Neural progenitor cell (in vitro differentiated cells): ENCODE data around the gene TEKTIP1. TPM values are rescaled to one million over a fixed set of nuclear protein-coding genes. Genes with fewer than 3 reads are reported as not detected.

ENCODE experiments used
- DNase-seq: peaks from one replicate; pipeline ENCODE4 v3.0.0-alpha.2; 2016; ENCODE audit warnings: low spot score
- H2AFZ ChIP-seq: fragments of 200-600 bp; sonication (generic); replicated peaks from 2 replicates; pipeline ENCODE4 v1.6.1; 2016; ENCODE audit warnings: antibody characterized with exemption
- H3F3A ChIP-seq: fragments of 200-600 bp; sonication (generic); 2 replicates; pipeline ENCODE4 v1.6.1; 2016; ENCODE audit warnings: antibody characterized with exemption, low read depth
- H3K27ac ChIP-seq: fragments of 200-600 bp; sonication (generic); 2 replicates; pipeline ENCODE4 v1.5.1; 2016; ENCODE audit warnings: mild to moderate bottlenecking
- H3K27me3 ChIP-seq: fragments of 200-600 bp; sonication (generic); 2 replicates; pipeline ENCODE4 v1.6.1; 2016; ENCODE audit warnings: mild to moderate bottlenecking, moderate library complexity
- H3K36me3 ChIP-seq: fragments of 200-600 bp; sonication (generic); 2 replicates; pipeline ENCODE4 v1.5.1; 2016
- H3K4me1 ChIP-seq: fragments of 200-600 bp; sonication (generic); 2 replicates; pipeline ENCODE4 v1.6.1; 2016; ENCODE audit warnings: mixed run types
- H3K4me2 ChIP-seq: fragments of 200-600 bp; sonication (generic); 2 replicates; pipeline ENCODE4 v1.6.1; 2016
- H3K4me3 ChIP-seq: fragments of 200-600 bp; sonication (generic); 2 replicates; pipeline ENCODE4 v1.5.1; 2016
- H3K79me2 ChIP-seq: fragments of 200-600 bp; sonication (generic); 2 replicates; pipeline ENCODE4 v1.6.1; 2016; ENCODE audit warnings: low read depth
- H3K9ac ChIP-seq: fragments of 200-600 bp; sonication (generic); 2 replicates; pipeline ENCODE4 v1.6.1; 2016
- H3K9me3 ChIP-seq: fragments of 200-600 bp; sonication (generic); 2 replicates; pipeline ENCODE4 v1.5.1; 2016; ENCODE audit warnings: low read depth
- H4K20me1 ChIP-seq: fragments of 200-600 bp; sonication (generic); 2 replicates; pipeline ENCODE4 v1.6.1; 2016; ENCODE audit warnings: low read depth
- H3K27ac Mint-ChIP-seq: 3 replicates; pipeline ENCODE4 v1.8.0; 2021; ENCODE audit warnings: mixed read lengths
- H3K27me3 Mint-ChIP-seq: 2 replicates; pipeline ENCODE4 v1.8.0; 2022; ENCODE audit warnings: low read depth, mild to moderate bottlenecking, inconsistent platforms, moderate library complexity, mixed read lengths; ENCODE audit not compliant: insufficient read depth
- H3K36me3 Mint-ChIP-seq: 3 replicates; pipeline ENCODE4 v1.8.0; 2021; ENCODE audit warnings: mixed read lengths
- H3K4me1 Mint-ChIP-seq: 3 replicates; pipeline ENCODE4 v1.8.0; 2021; ENCODE audit warnings: mixed read lengths
- H3K4me3 Mint-ChIP-seq: 3 replicates; pipeline ENCODE4 v1.8.0; 2021; ENCODE audit warnings: mild to moderate bottlenecking, moderate library complexity, mixed read lengths
- H3K9me3 Mint-ChIP-seq: 3 replicates; pipeline ENCODE4 v1.8.0; 2020; ENCODE audit warnings: mixed read lengths
- CTCF ChIP-seq: fragments of 200-600 bp; sonication (generic); IDR thresholded peaks from 2 replicates; pipeline ENCODE4 v1.5.1; 2017; ENCODE audit warnings: antibody characterized with exemption, mild to moderate bottlenecking
- EZH2 ChIP-seq: fragments of 200-600 bp; sonication (generic); IDR thresholded peaks from 2 replicates; pipeline ENCODE4 v1.6.1; 2017; ENCODE audit warnings: antibody characterized with exemption, mild to moderate bottlenecking, moderate library complexity
- EZH2phosphoT487 ChIP-seq: fragments of 200-600 bp; sonication (generic); IDR thresholded peaks from 2 replicates; pipeline ENCODE4 v1.6.1; 2017; ENCODE audit warnings: antibody characterized with exemption
- total RNA-seq: library from RNA; depleted of rRNA; stranded (reverse); fragments of >200 nt; gene quantifications from 2 replicates; pipeline ENCODE4 v1.2.3, GENCODE V29; 2015; ENCODE audit warnings: low replicate concordance

The TEKTIP1 gene
- total RNA-seq, 1 donor from 2014 or later = not detected

GRCh38 chr19:3504735-3505134, 34.2 kb upstream of the TEKTIP1 start:
- H3K4me3 Mint-ChIP-seq = peak overlapping the region; percentile 94
- Histone ChIP-seq H3K27me3 (no peaks in the 10 kb centered on the region), H3K36me3 (no peaks in the 10 kb centered on the region), H3K4me2 (no peak overlapping the region), H3F3A (peaks cover 8% of the 10 kb centered on the region), H2AFZ (no peak overlapping the region), H3K9ac (no peak overlapping the region), H4K20me1 (peaks cover 32% of the 10 kb centered on the region), H3K4me3 (no peak overlapping the region), H3K9me3 (no peaks in the 10 kb centered on the region), H3K27ac (no peak overlapping the region), H3K4me1 (peaks cover 13% of the 10 kb centered on the region), H3K79me2 (peaks cover 40% of the 10 kb centered on the region)
- peak overlapping the region; percentile 48 for H3K27ac Mint-ChIP-seq
- H3K27me3 Mint-ChIP-seq = peaks cover 8% of the 10 kb centered on the region
- peaks cover 41% of the 10 kb centered on the region for H3K4me1 Mint-ChIP-seq
- H3K9me3 Mint-ChIP-seq = no peaks in the 10 kb centered on the region
- no peak for DNase-seq
- H3K36me3 Mint-ChIP-seq = peaks cover 6% of the 10 kb centered on the region
- TF ChIP-seq EZH2 (no peak), CTCF (no peak), EZH2phosphoT487 (no peak)

- H3K27me3 Mint-ChIP-seq = peaks cover 10% of the 10 kb centered on the region
- peak within 1 kb of the TSS; percentile 99 for H3K27ac Mint-ChIP-seq
- Histone ChIP-seq H4K20me1 (peaks cover 43% of the 10 kb centered on the region), H3K27ac (no peak within 1 kb of the TSS), H3K4me3 (peak within 1 kb of the TSS; percentile 99), H3K9me3 (no peaks in the 10 kb centered on the region), H3K27me3 (no peaks in the 10 kb centered on the region), H3F3A (peaks cover 8% of the 10 kb centered on the region), H2AFZ (peak within 1 kb of the TSS; percentile 55), H3K4me1 (peaks cover 12% of the 10 kb centered on the region), H3K79me2 (peaks cover 44% of the 10 kb centered on the region), H3K9ac (peak within 1 kb of the TSS; percentile 82), H3K4me2 (peak within 1 kb of the TSS; percentile 96), H3K36me3 (no peaks in the 10 kb centered on the region)
- peaks cover 10% of the 10 kb centered on the region for H3K36me3 Mint-ChIP-seq
- peak within 1 kb of the TSS; percentile 95 for H3K4me3 Mint-ChIP-seq
- H3K4me1 Mint-ChIP-seq = peaks cover 36% of the 10 kb centered on the region
- peak; percentile 99 for DNase-seq
- no peak for TF ChIP-seq CTCF
- TF ChIP-seq EZH2phosphoT487 = no peak
- no peak for TF ChIP-seq EZH2
- no peaks in the 10 kb centered on the region for H3K9me3 Mint-ChIP-seq
Measured at GRCh38 chr19:3505598-3506383, 33.2 kb upstream of the TEKTIP1 start, which contains the start of gene FZR1. FZR1 (plus strand) TSS chr19:3506311; CDS start chr19:3522990, 16,679 bp downstream.

DNA sequence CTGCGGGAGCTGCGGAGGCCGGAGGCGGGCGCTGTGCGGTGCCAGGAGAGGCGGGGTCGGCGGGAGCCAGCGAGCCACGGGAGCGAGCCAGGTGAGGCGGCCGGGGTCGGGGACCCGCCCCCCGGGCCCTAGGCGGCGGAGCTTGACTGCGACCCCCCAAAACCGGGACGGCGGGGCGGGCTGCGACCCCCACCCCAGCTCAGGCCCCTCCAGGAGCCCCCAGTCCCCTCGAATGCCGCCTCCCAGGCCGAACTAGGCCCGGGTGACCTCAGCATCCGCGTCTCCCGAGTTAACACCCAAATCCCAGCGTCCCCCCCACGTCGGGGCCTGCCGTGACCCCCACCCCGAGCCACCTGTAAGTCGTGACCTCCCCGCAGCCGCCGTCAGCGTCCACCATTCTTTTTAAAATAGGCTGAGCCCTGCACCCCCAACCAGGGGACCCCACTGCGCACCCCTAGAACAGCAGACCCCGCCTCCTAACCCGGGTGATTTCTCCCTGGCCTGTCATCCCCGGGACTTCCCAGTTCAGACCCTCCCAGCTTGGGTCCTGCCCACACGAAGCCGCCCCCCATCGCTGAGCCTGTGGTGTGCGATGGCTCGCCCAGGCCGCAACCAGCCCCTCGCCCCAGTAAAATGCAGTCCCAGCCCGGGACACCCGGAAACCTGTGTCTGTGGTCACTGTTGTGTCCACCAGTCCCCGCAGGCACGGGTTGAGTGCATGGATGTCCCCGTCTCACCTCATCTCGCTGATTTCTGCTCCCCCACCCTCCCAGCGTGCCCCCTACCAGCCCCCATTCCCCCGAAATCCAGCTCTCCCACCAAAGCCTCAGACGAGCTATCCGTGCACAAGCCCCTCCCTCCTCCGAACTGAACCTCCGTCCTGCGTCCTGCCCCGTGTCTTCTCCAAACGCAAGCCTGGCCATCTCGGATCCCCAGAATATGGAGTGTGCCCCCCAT, 32.3 kb upstream of the TEKTIP1 start:
- H3F3A ChIP-seq = peaks cover 8% of the 10 kb centered on the region
- DNase-seq = peak; percentile 47
- Mint-ChIP-seq H3K4me3 (peak overlapping the region; percentile 95), H3K27me3 (peaks cover 10% of the 10 kb centered on the region), H3K36me3 (peaks cover 10% of the 10 kb centered on the region), H3K4me1 (peaks cover 32% of the 10 kb centered on the region), H3K27ac (peak overlapping the region; percentile 72), H3K9me3 (no peaks in the 10 kb centered on the region)
- peaks cover 51% of the 10 kb centered on the region for H4K20me1 ChIP-seq
- H3K4me2 ChIP-seq = peak overlapping the region; percentile 96
- peaks cover 12% of the 10 kb centered on the region for H3K4me1 ChIP-seq
- no peak overlapping the region for H3K27ac ChIP-seq
- TF ChIP-seq EZH2phosphoT487 (no peak), CTCF (no peak), EZH2 (no peak)
- H3K27me3 ChIP-seq = no peaks in the 10 kb centered on the region
- H2AFZ ChIP-seq = no peak overlapping the region
- H3K79me2 ChIP-seq = peaks cover 53% of the 10 kb centered on the region
- no peaks in the 10 kb centered on the region for H3K36me3 ChIP-seq
- no peaks in the 10 kb centered on the region for H3K9me3 ChIP-seq
- H3K4me3 ChIP-seq = peak overlapping the region; percentile 99
- H3K9ac ChIP-seq = peak overlapping the region; percentile 82
